ENCODE results near the gene NBEA. TPM values are rescaled to one million over a fixed set of nuclear protein-coding genes. Genes with fewer than 3 reads are reported as not detected.
A peak's percentile ranks its signal among the peaks of the same experiment; 100 is the strongest.

Gene NBEA
- 1 to 10 TPM; 5.9 to 7.1 TPM for total RNA-seq
- polyA plus RNA-seq (ENCODE audit: insufficient read length in 6 of 6), result 10 to 100 TPM in 5 of 6 donors, 1 to 10 TPM in 1; 9.8 to 14.1 (median 12.6) TPM
- long read RNA-seq, donor 1, result 0 reads
- long read RNA-seq, donor 2, result 0 reads
- long read RNA-seq, donor 3, result 0 reads
- long read RNA-seq, donor 4, result 0 reads
- long read RNA-seq, donor 5, partial matches to known transcripts, result 18 of 18 reads
- long read RNA-seq, donor 5, other reads (novel, unspliced or antisense), result 0 of 18 reads
- long read RNA-seq, donor 6, result 0 reads
- long read RNA-seq, donor 7, result 0 reads
- long read RNA-seq, donor 8, result 0 reads
- long read RNA-seq, donor 9, result 0 reads
- long read RNA-seq, donor 10, result 0 reads
- long read RNA-seq, donor 11, full-length matches to known transcripts, result 1 of 26 reads
- long read RNA-seq, donor 11, partial matches to known transcripts, result 25 of 26 reads
- long read RNA-seq, donor 11, other reads (novel, unspliced or antisense), result 0 of 26 reads
- long read RNA-seq, donor 12, result 0 reads

DNA sequence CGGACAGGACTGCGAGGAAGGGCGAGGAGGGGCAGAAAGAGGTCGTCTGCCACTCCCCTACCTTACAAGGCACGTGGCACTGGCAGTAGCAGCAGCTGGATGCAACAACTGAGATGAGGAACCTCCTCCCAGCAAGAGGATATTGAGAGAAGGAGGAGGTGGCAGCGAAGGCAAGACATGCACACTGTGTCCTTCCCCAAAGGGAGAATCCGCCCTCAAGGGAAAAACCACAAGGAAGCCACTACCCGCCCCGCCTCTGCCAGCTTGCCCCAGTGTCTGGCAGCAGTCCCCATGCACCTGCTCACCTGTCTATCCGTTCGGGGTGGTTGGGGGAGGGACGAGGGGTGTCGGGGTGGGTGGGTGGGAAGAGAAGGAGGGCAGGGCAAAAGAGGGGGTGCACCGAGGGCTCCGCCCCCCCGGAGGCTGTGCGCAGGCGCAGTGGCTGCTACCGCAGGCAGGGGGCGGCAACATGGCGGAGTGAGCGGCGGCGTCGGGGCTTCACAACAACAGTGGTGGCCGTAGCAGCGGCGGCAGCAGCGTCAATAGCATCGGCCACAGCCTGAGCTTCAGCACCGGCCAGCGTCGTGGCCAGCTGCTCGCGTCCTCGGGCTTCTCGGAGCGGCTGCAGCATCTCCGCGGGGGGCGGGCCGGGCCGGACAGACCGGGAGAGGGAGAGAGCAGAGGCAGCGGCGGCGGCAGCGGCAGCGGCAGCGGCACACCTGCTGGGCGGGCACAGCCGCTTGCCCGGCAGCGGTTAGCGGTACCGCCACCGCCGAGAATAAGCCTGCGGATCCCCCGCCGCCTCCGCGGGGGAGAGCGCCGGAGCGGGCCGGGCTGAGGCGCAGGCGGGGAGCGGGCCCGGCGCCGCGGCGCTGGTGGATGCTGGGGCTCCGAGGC lies at the start of gene NBEA:
Gene NBEA (plus strand): TSS at position 436 of the 897 bp plus-strand sequence. CDS start 551 bp downstream, outside the sequence.
- peak in 1 of 2 donors; percentile 19 for TF ChIP-seq CTCF (IDR thresholded peaks at IDR 0.05)
- no peaks in the 10 kb centered on the region for H3K36me3 ChIP-seq
- ATAC-seq (peak; percentile 78), DNase-seq (peak; percentile 54 to 88 (median 80))
- intact Hi-C loops (cut with DNase I), result no loop called here
- H3K27ac ChIP-seq, result peak within 1 kb of the TSS in 1 of 2 donors; percentile 26
- peaks cover 16 to 64% of the 10 kb centered on the region in 2 donors for H3K27me3 ChIP-seq
- H3K4me1 ChIP-seq, result peaks cover 3 to 19% of the 10 kb centered on the region in 2 donors
- H3K4me3 ChIP-seq, result peak within 1 kb of the TSS; percentile 68 to 74
- H3K9me3 ChIP-seq, result no peaks in the 10 kb centered on the region

DNA sequence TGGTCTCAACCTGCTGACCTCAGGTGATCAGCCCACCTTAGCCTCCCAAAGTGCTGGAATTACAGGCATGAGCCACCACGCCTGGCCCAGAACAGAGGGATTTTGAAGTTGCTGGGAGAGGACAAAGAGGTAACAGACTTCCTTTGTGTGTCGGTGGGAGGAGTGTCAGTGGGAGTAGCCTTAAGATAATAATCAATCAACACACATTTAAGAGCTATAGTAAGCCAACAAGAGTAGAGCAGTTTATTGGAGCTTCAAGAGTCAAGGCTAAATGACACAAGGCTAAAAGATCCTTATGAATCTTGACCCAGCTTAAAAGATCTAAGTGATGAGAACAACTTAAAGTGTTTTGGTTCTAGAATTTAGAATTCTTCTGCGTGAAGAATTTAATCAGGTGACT lies 47.3 kb upstream of the NBEA start:
- DNase-seq (no peak), ATAC-seq (no peak)
- H3K4me3 ChIP-seq, result no peak overlapping the region
- H3K9me3 ChIP-seq, result no peaks in the 10 kb centered on the region
- TF ChIP-seq CTCF (IDR thresholded peaks at IDR 0.05), result no peak
- H3K4me1 ChIP-seq, result no peaks in the 10 kb centered on the region
- no peak overlapping the region for H3K27ac ChIP-seq
- no peaks in the 10 kb centered on the region for H3K36me3 ChIP-seq
- intact Hi-C loops (cut with DNase I), result no loop called here
- no peaks in the 10 kb centered on the region for H3K27me3 ChIP-seq

DNA sequence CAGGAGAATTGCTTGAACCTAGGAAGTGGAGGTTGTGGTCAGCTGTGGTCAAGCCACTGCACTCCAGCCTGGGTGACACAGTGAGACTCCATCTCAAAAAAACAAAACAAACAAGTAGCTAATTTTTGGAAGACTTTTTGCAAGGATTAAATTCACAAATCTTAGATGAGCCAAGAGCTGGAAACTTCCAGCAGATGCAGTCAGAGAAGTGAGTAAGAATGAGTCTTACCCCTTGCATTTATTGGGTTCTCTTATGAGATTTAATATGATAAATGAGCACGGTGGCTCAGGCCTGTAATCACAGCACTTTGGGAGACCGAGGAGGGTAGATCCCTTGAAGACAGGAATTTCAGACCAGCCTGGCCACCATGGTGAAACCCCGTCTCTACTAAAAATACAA lies 44.9 kb upstream of the NBEA start:
- TF ChIP-seq CTCF (IDR thresholded peaks at IDR 0.05), result no peak
- H3K27me3 ChIP-seq, result no peaks in the 10 kb centered on the region
- no peak for DNase-seq
- no peak overlapping the region for H3K4me3 ChIP-seq
- ATAC-seq, result no peak
- intact Hi-C loops (cut with DNase I), result no loop called here
- H3K36me3 ChIP-seq, result no peaks in the 10 kb centered on the region
- no peaks in the 10 kb centered on the region for H3K9me3 ChIP-seq
- H3K4me1 ChIP-seq, result no peaks in the 10 kb centered on the region
- no peak overlapping the region for H3K27ac ChIP-seq

DNA sequence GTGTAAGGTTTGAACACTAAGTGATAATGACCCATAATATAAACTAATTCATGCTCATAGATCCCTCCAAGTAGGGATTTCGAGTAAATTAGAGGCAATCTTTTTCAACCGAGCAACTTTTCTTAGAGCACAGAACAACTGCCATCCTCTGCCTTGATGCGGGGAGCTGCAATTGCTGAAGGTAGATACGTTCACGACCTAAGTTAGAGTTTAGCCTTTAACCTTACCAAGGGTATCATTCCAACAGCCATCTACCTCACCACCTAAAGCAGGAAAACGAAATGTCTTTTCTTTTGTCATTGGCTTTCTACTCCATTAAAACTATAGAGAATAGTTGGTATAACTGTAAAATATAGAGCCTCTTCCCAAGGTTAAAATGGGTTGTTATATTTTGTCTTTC lies 42.2 kb upstream of the NBEA start:
- Histone ChIP-seq H3K27ac (no peak overlapping the region), H3K4me1 (no peaks in the 10 kb centered on the region), H3K27me3 (no peaks in the 10 kb centered on the region), H3K9me3 (no peaks in the 10 kb centered on the region), H3K4me3 (no peak overlapping the region), H3K36me3 (no peaks in the 10 kb centered on the region)
- DNase-seq, result no peak
- no peak for ATAC-seq
- no peak for TF ChIP-seq CTCF (IDR thresholded peaks at IDR 0.05)
- intact Hi-C loops (cut with DNase I), result no loop called here

DNA sequence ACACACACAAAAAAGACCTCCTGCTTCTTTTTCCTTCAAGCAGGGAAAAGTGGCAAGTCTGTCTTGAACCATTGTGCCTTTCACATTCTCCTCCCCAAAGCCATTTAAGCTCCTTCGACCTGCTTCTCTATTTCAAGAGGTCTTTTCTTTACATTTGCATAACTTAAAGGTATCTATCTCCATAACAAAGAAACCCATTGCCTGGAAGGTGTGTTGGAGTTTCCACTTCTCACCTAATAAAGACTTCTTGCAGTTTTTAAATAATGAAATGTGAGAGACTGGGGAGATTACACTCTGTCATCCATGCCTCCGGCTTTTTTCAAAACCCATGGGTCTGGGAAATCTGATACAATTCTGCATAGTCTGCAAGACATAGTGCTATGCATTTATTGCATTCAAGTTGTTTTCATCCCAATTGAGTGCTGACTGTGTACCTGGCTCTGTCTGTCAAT lies 41.8 kb upstream of the NBEA start:
- Histone ChIP-seq H3K4me1 (no peaks in the 10 kb centered on the region), H3K4me3 (no peak overlapping the region), H3K9me3 (no peaks in the 10 kb centered on the region), H3K36me3 (no peaks in the 10 kb centered on the region), H3K27ac (no peak overlapping the region), H3K27me3 (no peaks in the 10 kb centered on the region)
- DNase-seq (no peak), ATAC-seq (no peak)
- intact Hi-C loops (cut with DNase I), result no loop called here
- no peak for TF ChIP-seq CTCF (IDR thresholded peaks at IDR 0.05)
